Endothelial cell of umbilical vein (primary cell): ENCODE measurements around the gene MYDGF. TPM values are rescaled to one million over a fixed set of nuclear protein-coding genes. Genes with fewer than 3 reads are reported as not detected.

Experiments used
- BruUV-seq: library from RNA; stranded (reverse); fragments of 400-500 nt; replicated peaks from 2 replicates; lab custom pipeline; 2021; lab: Mats Ljungman, UMichigan
- CTCF ChIA-PET: fragments of 300-600, 350-600 bp; sonication (Branson Sonifier 250); formaldehyde crosslinking; loops from one replicate; lab custom pipeline; 2021; ENCODE audit warnings: antibody characterized with exemption, inconsistent platforms; lab: Charles Lee
- POLR2A ChIA-PET: fragments of 300-600, 350-600 bp; sonication (Branson Sonifier 250); formaldehyde crosslinking; loops from one replicate; lab custom pipeline; 2021; ENCODE audit warnings: antibody characterized with exemption, inconsistent platforms; lab: Charles Lee
- DNase-seq: peaks from one replicate; pipeline ENCODE4 v3.0.0-alpha.2; 2011; ENCODE audit warnings: low read depth, low spot score
- FAIRE-seq: peaks from 2 replicates; lab custom pipeline; 2011; peaks lifted over from hg19 to GRCh38; lab: Jason Lieb, UNC
- H2AFZ ChIP-seq: 2 replicates; pipeline ENCODE4 v1.6.0; 2012; ENCODE audit warnings: low read depth, low read length, control low read depth, inconsistent platforms
- H3K27ac ChIP-seq: 2 replicates; pipeline ENCODE4 v1.5.1; 2011; ENCODE audit warnings: low read depth, mild to moderate bottlenecking, control low read depth, low read length, moderate library complexity; ENCODE audit not compliant: insufficient read depth
- H3K27me3 ChIP-seq, 2 experiments: 2 replicates each; pipeline versions ENCODE4 v1.6.0 to v1.6.1; 2011; ENCODE audit warnings: low read length in 2 of 2, mixed read lengths in 1 of 2; ENCODE audit not compliant: control insufficient read depth in 2 of 2, insufficient read depth in 2 of 2
- H3K36me3 ChIP-seq, 2 experiments: 2 replicates in 1 of 2; 3 replicates in 1 of 2; pipeline ENCODE4 v1.5.1; 2011; ENCODE audit warnings: low read length in 2 of 2, mild to moderate bottlenecking in 1 of 2, moderate library complexity in 1 of 2; ENCODE audit not compliant: control insufficient read depth in 2 of 2, insufficient read depth in 2 of 2; ENCODE audit errors: extremely low read depth in 1 of 2
- H3K4me1 ChIP-seq: 3 replicates; pipeline ENCODE4 v1.5.1; 2011; ENCODE audit warnings: mild to moderate bottlenecking, low read length; ENCODE audit not compliant: control insufficient read depth, insufficient read depth; ENCODE audit errors: extremely low read depth
- H3K4me2 ChIP-seq: 2 replicates; pipeline ENCODE4 v1.6.1; 2011; ENCODE audit warnings: low read length, control low read depth, mixed read lengths; ENCODE audit not compliant: insufficient read depth
- H3K4me3 ChIP-seq, 3 experiments: fragments of 200-600 bp in 1 of 3; sonication (generic), shearing (Covaris generic) in 1 of 3; replicated peaks in 1 of 3; 2 replicates each; pipeline ENCODE4 v1.5.1; 2011 to 2016; ENCODE audit warnings: control low read depth in 3 of 3, low read length in 3 of 3, mild to moderate bottlenecking in 2 of 3, inconsistent platforms in 1 of 3, low read depth in 1 of 3, moderate library complexity in 1 of 3; ENCODE audit not compliant: insufficient read depth in 1 of 3
- H3K79me2 ChIP-seq: 2 replicates; pipeline ENCODE4 v1.6.0; 2012; ENCODE audit warnings: low read length, inconsistent platforms; ENCODE audit not compliant: control insufficient read depth, insufficient read depth
- H3K9ac ChIP-seq: replicated peaks from 2 replicates; pipeline ENCODE3; 2011; ENCODE audit warnings: low read length, control low read depth; ENCODE audit not compliant: insufficient read depth; ENCODE audit errors: extremely low read depth
- H3K9me1 ChIP-seq: replicated peaks from 3 replicates; pipeline ENCODE4 v1.6.0; 2011; ENCODE audit warnings: mild to moderate bottlenecking, low read length; ENCODE audit not compliant: control insufficient read depth, insufficient read depth; ENCODE audit errors: extremely low read depth
- H3K9me3 ChIP-seq: replicated peaks from 2 replicates; pipeline ENCODE4 v1.5.1; 2012; ENCODE audit warnings: low read length, inconsistent platforms; ENCODE audit not compliant: control insufficient read depth, insufficient read depth
- H4K20me1 ChIP-seq: replicated peaks from 2 replicates; pipeline ENCODE3; 2011; ENCODE audit warnings: mild to moderate bottlenecking, low read length; ENCODE audit not compliant: control insufficient read depth, insufficient read depth; ENCODE audit errors: extremely low read depth
- CTCF ChIP-seq, 2 donors: IDR thresholded peaks; 1 replicate in 1 of 2; 2 replicates in 1 of 2; pipeline ENCODE4 v1.5.1; 2011; ENCODE audit warnings: low read length in 2 of 2, mild to moderate bottlenecking in 2 of 2, moderate library complexity in 2 of 2, control low read depth in 1 of 2, inconsistent platforms in 1 of 2, low read depth in 1 of 2; ENCODE audit not compliant: insufficient read depth in 1 of 2; ENCODE audit errors: extremely low read depth in 1 of 2
- EZH2 ChIP-seq: IDR thresholded peaks from 2 replicates; pipeline ENCODE4 v1.6.1; 2012; ENCODE audit warnings: borderline replicate concordance, low read depth, mild to moderate bottlenecking, moderate library complexity, low read length, inconsistent platforms; ENCODE audit not compliant: severe bottlenecking
- FOS ChIP-seq: IDR thresholded peaks from 2 replicates; pipeline ENCODE4 v1.6.1; 2011; ENCODE audit warnings: mild to moderate bottlenecking, low read length, moderate library complexity, borderline replicate concordance; ENCODE audit not compliant: insufficient read depth
- GATA2 ChIP-seq: IDR thresholded peaks from 2 replicates; pipeline ENCODE4 v1.7.0; 2011; ENCODE audit warnings: low read depth, mild to moderate bottlenecking, moderate library complexity, mixed read lengths, low read length; ENCODE audit not compliant: insufficient read length, insufficient read depth
- JUN ChIP-seq: IDR thresholded peaks from 2 replicates; pipeline ENCODE4 v1.6.1; 2011; ENCODE audit warnings: borderline replicate concordance, low read depth; ENCODE audit not compliant: insufficient read length, insufficient read depth
- MAX ChIP-seq: IDR thresholded peaks from 2 replicates; pipeline ENCODE4 v1.6.1; 2011; ENCODE audit not compliant: insufficient read depth, insufficient read length
- MYC ChIP-seq: IDR thresholded peaks from one replicate; pipeline ENCODE4 v1.6.1; 2011; ENCODE audit warnings: mild to moderate bottlenecking, low read depth, low read length
- POLR2A ChIP-seq: IDR thresholded peaks from 2 replicates; pipeline ENCODE4 v1.6.1; 2012; ENCODE audit warnings: low read depth, mild to moderate bottlenecking, control low read depth, low read length
- POLR2AphosphoS5 ChIP-seq: IDR thresholded peaks from 2 replicates; pipeline ENCODE4 v1.6.1; 2012; ENCODE audit warnings: low read depth, mild to moderate bottlenecking, control low read depth, low read length, moderate library complexity; ENCODE audit not compliant: insufficient read depth
- dilution Hi-C: fragments of 300-500 bp; cut with MboI; formaldehyde crosslinking; loops from one replicate; pipeline ENCODE4 v1.15.0; 2019; ENCODE audit warnings: low sequenced_read_pairs; ENCODE audit not compliant: extremely low pct_ligation_motif_present
- intact Hi-C: fragments of 100-400 bp; cut with micrococcal nuclease; formaldehyde crosslinking; loops from one replicate; pipeline ENCODE4 v1.10.0; 2022
- polyA plus RNA-seq, 4 experiments: library from polyadenylated mRNA; depleted of rRNA in 3 of 4; stranded (reverse) in 3 of 4; unstranded in 1 of 4; fragments of >200 nt; gene quantifications; 2 replicates each; pipeline versions ENCODE4 v1.2.1 to v1.2.3, GENCODE V29; 2011 to 2012; ENCODE audit warnings: missing spikeins in 1 of 4
- total RNA-seq: library from RNA; stranded (reverse); gene quantifications from 2 replicates; pipeline ENCODE4 v1.2.3, GENCODE V29; 2021

MYDGF gene
- total and polyA plus RNA-seq, 2 donors (not counting 3 experiments of a cell fraction or from before 2014, with no cell fraction given), result 191 to 337 TPM

GRCh38 chr19:4719499-4719866, 49.3 kb upstream of the MYDGF start:
- no peak for FAIRE-seq
- BruUV-seq, result no TSS peak
- Histone ChIP-seq H4K20me1 (no peaks in the 10 kb centered on the region), H2AFZ (no peak overlapping the region), H3K4me3 (no peak overlapping the region), H3K9ac (no peak overlapping the region), H3K27ac (no peak overlapping the region), H3K27me3 (no peaks in the 10 kb centered on the region), H3K36me3 (peaks cover 8 to 32% of the 10 kb centered on the region in 2 experiments), H3K79me2 (peaks cover 49% of the 10 kb centered on the region), H3K9me3 (no peaks in the 10 kb centered on the region), H3K4me1 (peaks cover 37% of the 10 kb centered on the region), H3K9me1 (no peaks in the 10 kb centered on the region), H3K4me2 (no peak overlapping the region)
- DNase-seq, result no peak
- dilution Hi-C loops (no loop called here), intact Hi-C loops (no loop called here)
- ChIA-PET CTCF (no interaction called here), POLR2A (no interaction called here)
- no peak for TF ChIP-seq MAX
- TF ChIP-seq POLR2AphosphoS5, result no peak
- no peak for TF ChIP-seq POLR2A
- TF ChIP-seq FOS, result no peak
- no peak for TF ChIP-seq CTCF (IDR thresholded peaks at IDR 0.05; ENCODE audit: extremely low read depth in 1 of 2, insufficient read depth in 1 of 2, low read depth in 1 of 2, low read length in 2 of 2)
- no peak for TF ChIP-seq EZH2
- TF ChIP-seq JUN, result no peak
- no peak for TF ChIP-seq GATA2
- TF ChIP-seq MYC, result no peak
